Mucosa of stomach (tissue), 1 donor: ENCODE data around the gene CCSER2.
"Not testable (repeated sequence)": the region's sequence is repeated elsewhere in the genome, so short reads cannot be mapped to it uniquely, and the experiment has no call there.

Experiments
- H3K27me3 ChIP-seq: one replicate; pipeline ENCODE4 v1.7.0; 2013; ENCODE audit warnings: mild to moderate bottlenecking, low read length; ENCODE audit not compliant: control insufficient read depth, insufficient read depth
- H3K36me3 ChIP-seq: one replicate; pipeline ENCODE4 v1.7.0; 2013; ENCODE audit warnings: low read length; ENCODE audit not compliant: control insufficient read depth, insufficient read depth
- H3K4me1 ChIP-seq: one replicate; pipeline ENCODE4 v1.7.0; 2013; ENCODE audit warnings: mild to moderate bottlenecking, low read length; ENCODE audit not compliant: control insufficient read depth, insufficient read depth
- H3K4me3 ChIP-seq: one replicate; pipeline ENCODE4 v1.7.0; 2013; ENCODE audit warnings: low read length
- H3K9ac ChIP-seq: one replicate; pipeline ENCODE4 v1.7.0; 2013; ENCODE audit warnings: mild to moderate bottlenecking, low read length, moderate library complexity
- H3K9me3 ChIP-seq: one replicate; pipeline ENCODE4 v1.7.0; 2013; ENCODE audit warnings: mild to moderate bottlenecking, low read length, moderate library complexity; ENCODE audit not compliant: control insufficient read depth
- donor health status: Pancreatic carcinoma.

Gene CCSER2

DNA sequence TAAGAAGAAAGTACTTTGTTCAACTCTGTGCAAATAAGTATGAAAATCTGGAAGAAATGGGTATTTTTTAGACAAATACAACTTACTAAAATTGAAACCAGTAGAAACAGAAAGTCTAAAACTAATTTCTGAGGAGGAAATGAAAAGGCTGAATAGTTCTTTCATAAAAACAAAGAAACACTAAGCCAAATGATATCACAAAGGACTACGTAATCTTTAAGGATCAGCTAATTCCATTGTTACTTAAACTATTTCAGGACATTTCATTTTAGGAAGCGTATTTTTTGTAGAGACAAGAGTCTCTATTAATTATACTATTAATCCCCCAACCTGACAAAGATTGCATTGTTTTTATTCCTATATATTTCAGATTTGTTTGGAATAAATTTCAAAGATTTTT, 11.2 kb upstream of the CCSER2 start:
- Histone ChIP-seq H3K9ac (no peak overlapping the region), H3K27me3 (no peaks in the 10 kb centered on the region), H3K9me3 (no peaks in the 10 kb centered on the region), H3K4me1 (no peaks in the 10 kb centered on the region), H3K36me3 (no peaks in the 10 kb centered on the region), H3K4me3 (no peak overlapping the region)

DNA sequence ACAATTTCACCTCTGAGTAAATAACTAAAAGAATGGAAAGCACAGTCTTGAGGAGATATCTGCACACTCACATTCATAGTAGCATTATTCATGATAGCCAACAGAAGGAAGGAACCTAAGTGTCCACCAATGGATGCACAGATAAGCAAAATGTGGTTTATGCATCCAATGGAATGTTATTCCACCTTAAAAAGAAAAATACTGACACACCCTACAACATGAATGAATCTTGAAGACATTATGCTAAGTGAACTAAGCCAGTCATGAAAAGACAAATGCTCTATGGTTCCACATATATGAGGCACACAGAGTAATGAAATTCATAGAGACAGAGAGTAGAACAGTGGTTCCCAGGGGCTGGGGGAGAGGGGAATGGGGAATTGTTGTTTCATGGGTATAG, 6.5 kb upstream of the CCSER2 start:
- Histone ChIP-seq H3K9me3 (no peaks in the 10 kb centered on the region), H3K36me3 (no peaks in the 10 kb centered on the region), H3K4me1 (no peaks in the 10 kb centered on the region), H3K27me3 (no peaks in the 10 kb centered on the region), H3K4me3 (no peak overlapping the region), H3K9ac (no peak overlapping the region)

DNA sequence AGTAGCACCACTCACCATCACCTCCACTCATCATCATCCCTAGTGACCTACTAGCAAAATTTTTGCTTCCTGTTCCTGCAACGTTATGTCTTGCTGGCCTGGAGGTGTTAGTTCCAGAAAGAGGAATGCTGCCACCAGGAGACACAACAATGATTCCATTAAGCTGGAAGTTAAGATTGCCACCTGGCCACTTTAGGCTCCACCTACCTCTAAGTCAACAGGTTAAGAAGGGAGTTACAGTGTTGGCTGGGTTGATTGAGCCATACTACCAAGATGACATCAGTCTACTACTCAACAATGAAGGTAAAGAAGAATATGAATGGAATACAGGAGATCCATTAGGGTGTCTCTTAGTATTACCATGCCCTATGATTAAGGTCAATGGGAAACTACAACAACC, 4.8 kb upstream of the CCSER2 start:
- H3K36me3 ChIP-seq, H3K4me3 ChIP-seq, H3K27me3 ChIP-seq, H3K9ac ChIP-seq, H3K9me3 ChIP-seq: not testable (repeated sequence)
- H3K4me1 ChIP-seq = peaks cover 13% of the 10 kb centered on the region

DNA sequence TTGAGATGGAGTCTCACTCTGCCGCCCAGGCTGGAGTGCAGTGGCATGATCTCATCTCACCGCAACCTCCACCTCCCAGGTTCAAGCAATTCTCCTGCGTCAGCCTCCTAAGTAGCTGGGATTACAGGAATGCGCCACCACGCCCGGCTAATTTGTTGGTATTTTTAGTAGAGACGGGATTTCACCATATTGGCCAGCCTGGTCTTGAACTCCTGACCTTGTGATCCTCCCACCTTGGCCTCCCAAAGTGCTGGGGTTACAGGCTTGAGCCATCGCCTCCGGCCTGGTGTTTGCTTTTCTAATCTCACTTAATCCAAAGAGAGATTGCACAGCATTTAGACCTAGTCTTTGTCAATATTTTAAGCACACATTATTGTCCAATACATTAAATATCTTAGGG, 1.4 kb upstream of the CCSER2 start:
- H3K27me3 ChIP-seq, H3K36me3 ChIP-seq, H3K9me3 ChIP-seq, H3K4me3 ChIP-seq, H3K9ac ChIP-seq: not testable (repeated sequence)
- peaks cover 20% of the 10 kb centered on the region for H3K4me1 ChIP-seq

DNA sequence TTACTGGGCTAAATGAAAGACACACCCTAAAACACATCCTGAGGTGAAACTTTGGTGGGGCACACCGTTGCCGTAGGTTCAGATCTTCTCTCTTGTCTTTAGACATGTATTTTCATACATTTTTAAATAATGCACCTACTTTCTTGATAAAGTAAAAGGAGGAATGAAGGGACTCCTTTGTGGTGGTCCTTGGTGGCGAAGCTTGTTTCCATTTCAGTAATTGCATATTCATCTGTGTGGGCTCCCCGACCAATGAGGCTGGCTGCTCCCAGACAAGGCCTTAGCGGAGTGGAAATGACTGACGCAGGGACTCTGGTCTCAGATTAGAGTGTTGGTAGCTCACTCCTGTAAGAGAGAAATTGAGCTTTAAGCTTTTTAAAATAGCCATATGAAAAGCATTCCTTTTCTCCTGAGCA, 815 bp downstream of the CCSER2 start:
- Histone ChIP-seq H3K9me3 (no peaks in the 10 kb centered on the region), H3K36me3 (no peaks in the 10 kb centered on the region), H3K4me3 (peak overlapping the region; percentile 10), H3K9ac (peak overlapping the region; percentile 80), H3K27me3 (no peaks in the 10 kb centered on the region), H3K4me1 (peaks cover 20% of the 10 kb centered on the region)

DNA sequence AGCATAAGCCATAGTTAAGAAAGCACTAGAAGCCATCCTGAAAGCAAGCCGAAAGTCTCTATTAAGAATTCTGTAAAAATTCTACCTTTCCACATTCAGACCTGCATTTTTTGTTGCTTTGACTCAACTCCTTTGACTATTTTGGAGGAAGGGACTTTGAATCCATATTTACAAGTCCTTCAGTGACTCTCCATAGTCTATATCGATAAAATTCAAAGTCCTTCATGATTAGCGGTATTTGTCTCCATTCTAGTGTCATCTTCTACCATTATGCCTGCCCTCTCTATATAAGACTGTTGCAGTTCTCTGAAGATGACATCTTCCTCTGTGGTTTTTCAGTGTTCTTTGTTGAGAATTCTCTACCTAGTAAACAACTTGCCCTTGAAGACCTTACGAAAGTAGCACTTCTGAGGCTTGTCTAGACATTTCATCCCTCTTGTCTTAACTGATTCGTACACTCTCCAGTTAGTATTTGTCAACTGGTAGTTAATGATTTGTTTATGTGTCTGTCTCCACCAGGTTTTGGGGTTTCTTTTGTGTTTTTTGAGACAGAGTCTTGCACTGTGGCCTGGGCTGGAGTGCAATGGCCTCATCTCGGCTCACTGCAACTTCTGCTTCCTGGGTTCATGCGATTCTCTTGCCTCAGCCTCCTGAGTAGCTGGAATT, 1.7 kb downstream of the CCSER2 start:
- Histone ChIP-seq H3K9me3 (no peaks in the 10 kb centered on the region), H3K4me1 (peaks cover 20% of the 10 kb centered on the region), H3K4me3 (no peak overlapping the region), H3K9ac (no peak overlapping the region), H3K27me3 (no peaks in the 10 kb centered on the region), H3K36me3 (no peaks in the 10 kb centered on the region)

DNA sequence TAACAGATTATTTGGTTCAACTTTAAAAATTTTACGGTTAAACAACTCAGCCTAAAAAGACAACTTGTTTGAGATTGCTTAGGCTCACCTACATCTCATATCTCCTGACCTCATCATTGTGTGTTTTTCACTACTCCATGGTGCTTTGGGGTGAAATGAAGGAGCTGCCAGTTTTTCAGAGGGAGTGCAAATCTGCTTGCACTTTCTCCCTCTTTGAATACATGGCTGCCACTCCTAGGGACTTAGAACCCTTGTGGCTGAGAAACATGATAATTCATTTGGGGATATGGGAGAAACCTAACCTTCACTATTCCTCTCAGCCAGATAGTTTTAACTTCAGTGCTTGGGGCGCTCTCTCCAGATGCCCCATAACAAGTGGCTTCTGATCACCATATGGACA, 2.7 kb downstream of the CCSER2 start:
- Histone ChIP-seq H3K4me1 (peaks cover 20% of the 10 kb centered on the region), H3K9ac (no peak overlapping the region), H3K27me3 (no peaks in the 10 kb centered on the region), H3K4me3 (no peak overlapping the region), H3K9me3 (no peaks in the 10 kb centered on the region), H3K36me3 (no peaks in the 10 kb centered on the region)

DNA sequence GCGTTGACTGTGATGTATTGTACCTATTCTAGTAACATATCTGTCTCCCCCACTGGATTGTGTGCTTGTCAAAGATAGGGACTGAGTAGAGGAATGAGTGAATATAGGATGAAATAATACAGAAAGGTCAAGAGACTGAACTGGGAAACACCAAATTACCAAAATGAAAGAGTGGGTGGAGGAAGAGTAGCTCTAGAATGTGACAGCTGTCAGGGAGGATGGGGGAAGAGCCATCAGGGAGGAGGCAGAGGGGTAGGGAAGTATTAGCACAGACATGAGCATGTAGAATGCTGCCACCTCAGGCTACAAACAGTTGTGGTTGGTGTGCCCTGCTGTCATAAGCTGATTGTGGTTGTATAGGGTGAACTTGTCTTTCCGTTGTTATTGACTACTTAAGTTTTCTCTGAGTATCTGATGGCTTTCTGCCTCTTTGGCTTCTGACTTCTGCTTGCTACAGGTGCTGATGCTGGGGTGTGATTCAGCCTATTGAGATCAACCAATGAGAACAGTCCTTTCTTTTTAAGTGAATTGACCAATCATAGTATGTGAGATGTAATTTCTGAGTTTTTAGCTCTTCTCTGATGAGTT, 5.6 kb downstream of the CCSER2 start:
- H3K9me3 ChIP-seq = no peaks in the 10 kb centered on the region
- no peaks in the 10 kb centered on the region for H3K36me3 ChIP-seq
- peaks cover 7% of the 10 kb centered on the region for H3K4me1 ChIP-seq
- H3K4me3 ChIP-seq = no peak overlapping the region
- no peaks in the 10 kb centered on the region for H3K27me3 ChIP-seq
- H3K9ac ChIP-seq = no peak overlapping the region

DNA sequence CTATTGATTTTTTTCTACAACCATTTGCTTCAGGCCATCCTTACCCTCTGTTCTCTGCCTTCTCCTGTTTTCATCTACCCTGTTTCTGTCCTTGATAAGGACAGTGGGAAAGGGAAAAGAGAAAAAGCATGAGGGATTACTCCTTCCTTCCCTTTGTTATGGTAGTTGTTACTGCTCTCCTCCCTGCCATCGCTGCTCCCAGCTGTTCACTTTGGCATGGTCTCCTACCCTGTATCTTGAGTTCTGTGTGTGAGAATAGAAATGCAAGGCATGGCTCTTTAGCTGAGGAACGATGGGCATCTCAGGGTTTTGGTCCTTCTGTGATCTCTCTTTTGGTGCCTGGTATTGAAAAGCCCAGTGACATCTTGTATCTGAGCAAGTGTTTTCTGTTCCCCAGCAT, 6.4 kb downstream of the CCSER2 start:
- Histone ChIP-seq H3K36me3 (no peaks in the 10 kb centered on the region), H3K4me1 (peaks cover 1% of the 10 kb centered on the region), H3K9me3 (no peaks in the 10 kb centered on the region), H3K4me3 (no peak overlapping the region), H3K27me3 (no peaks in the 10 kb centered on the region), H3K9ac (no peak overlapping the region)

DNA sequence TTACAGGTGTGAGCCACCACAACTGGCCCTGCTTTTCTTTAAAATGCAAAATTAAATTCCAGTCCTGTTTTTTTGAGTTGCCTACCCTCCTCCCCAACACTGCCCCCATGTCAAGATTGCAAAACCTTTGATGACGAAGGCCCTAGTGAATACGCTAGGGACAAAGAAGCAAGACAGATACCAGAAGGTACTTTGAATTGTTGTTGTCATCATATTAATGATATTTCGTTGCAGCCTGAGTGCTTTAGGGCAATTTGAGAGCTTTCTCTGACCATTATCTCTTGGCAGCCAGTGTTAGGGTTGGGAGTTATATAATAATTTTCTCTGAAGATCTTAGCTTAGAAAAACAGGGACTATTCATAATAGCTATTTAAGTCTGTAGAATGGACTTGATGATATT, 7.1 kb downstream of the CCSER2 start:
- Histone ChIP-seq H3K4me3 (no peak overlapping the region), H3K36me3 (no peaks in the 10 kb centered on the region), H3K9ac (no peak overlapping the region), H3K9me3 (no peaks in the 10 kb centered on the region), H3K4me1 (no peaks in the 10 kb centered on the region), H3K27me3 (no peaks in the 10 kb centered on the region)

DNA sequence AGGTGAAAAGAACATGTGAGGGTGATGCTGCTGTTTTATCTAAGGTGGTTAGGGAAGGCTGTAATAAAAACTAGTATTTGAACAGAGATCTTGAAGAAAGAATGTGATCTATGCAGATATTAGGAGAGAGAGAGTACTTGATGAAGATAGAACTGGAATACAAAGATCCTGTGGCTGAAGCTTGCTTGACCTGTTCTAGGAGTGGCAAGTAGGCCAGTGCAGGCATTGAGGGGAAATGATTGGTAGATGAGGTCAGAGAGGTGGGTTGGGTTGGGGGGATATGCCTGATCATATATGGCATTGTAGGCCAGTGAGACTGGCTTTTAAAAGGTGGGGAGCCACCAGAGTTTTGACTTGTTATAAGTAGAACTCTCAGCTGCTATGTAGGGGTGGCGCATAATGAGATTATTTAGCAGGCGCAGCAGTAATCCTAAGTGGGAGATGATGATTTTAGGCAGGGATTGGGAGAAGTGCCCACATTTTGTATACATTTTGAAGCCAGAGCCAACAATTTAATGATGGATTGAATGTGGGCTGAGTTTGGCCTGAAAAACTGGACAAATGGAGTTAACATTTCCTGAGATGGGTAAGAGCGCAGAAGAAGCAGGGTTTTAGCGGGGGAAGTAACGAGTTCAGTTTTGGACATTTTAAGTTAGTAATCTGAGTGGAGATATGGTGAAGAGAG, 8.2 kb downstream of the CCSER2 start:
- H3K27me3 ChIP-seq = no peaks in the 10 kb centered on the region
- no peaks in the 10 kb centered on the region for H3K36me3 ChIP-seq
- H3K4me3 ChIP-seq = no peak overlapping the region
- H3K4me1 ChIP-seq = no peaks in the 10 kb centered on the region
- H3K9ac ChIP-seq = no peak overlapping the region
- no peaks in the 10 kb centered on the region for H3K9me3 ChIP-seq

DNA sequence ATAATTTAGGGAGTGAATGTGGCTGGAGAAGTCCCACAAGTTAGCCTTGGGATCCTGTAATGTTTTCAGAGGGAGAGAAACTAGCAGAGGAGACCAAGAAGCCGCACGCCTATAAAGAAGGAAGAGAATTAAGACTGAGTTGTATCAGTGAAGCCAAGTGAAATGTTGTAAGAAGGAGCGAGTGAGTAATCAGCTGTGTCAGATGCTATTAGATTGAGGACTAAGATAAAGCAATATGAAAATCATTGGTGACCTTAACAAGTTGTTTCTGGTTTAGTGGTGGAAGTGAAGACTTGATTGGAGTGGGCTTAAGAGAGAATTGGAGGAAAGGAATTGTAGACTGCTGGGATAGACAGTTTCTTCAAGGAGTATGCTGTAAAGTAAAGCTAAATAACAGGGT, 8.8 kb downstream of the CCSER2 start:
- Histone ChIP-seq H3K9ac (no peak overlapping the region), H3K4me1 (no peaks in the 10 kb centered on the region), H3K4me3 (no peak overlapping the region), H3K36me3 (no peaks in the 10 kb centered on the region), H3K9me3 (no peaks in the 10 kb centered on the region), H3K27me3 (no peaks in the 10 kb centered on the region)
